ENCODE data around the gene BDP1. TPM values are rescaled to one million over a fixed set of nuclear protein-coding genes. Genes with fewer than 3 reads are reported as not detected.

BDP1 gene
- total RNA-seq, 4 donors from 2014 or later = 34.9 to 39.3 (median 37.1) TPM

- WGBS, 2 donors = 75 to 83% methylated on average over 4 of the region's 4 CpGs
- TF ChIP-seq CTCF (IDR thresholded peaks at IDR 0.05) (no peak), POLR2A (IDR thresholded peaks at IDR 0.05) (no peak), EP300 (IDR thresholded peaks at IDR 0.05) (no peak)
- no peak for DNase-seq (ENCODE audit: low spot score in 2 of 2)
Measured at GRCh38 chr5:71582945-71583584, 127.6 kb downstream of the BDP1 start.

GRCh38 chr5:71586052-71586940 lies 130.8 kb downstream of the BDP1 start:
- no peaks in the 10 kb centered on the region for H3K36me3 ChIP-seq
- no peaks in the 10 kb centered on the region for H3K9me3 ChIP-seq
- no peaks in the 10 kb centered on the region for H3K27me3 ChIP-seq
- TF ChIP-seq POLR2A (IDR thresholded peaks at IDR 0.05) = no peak
- TF ChIP-seq EP300 (IDR thresholded peaks at IDR 0.05) = no peak
- TF ChIP-seq CTCF (IDR thresholded peaks at IDR 0.05) = no peak
- peaks cover 0 to 36% (median 12%) of the 10 kb centered on the region in 4 donors for H3K4me1 ChIP-seq
- H3K4me3 ChIP-seq = peak overlapping the region; percentile 71 to 90 (median 86)
- DNase-seq (ENCODE audit: low spot score in 2 of 2) = no peak
- peak overlapping the region; percentile 61 to 92 (median 84) for H3K27ac ChIP-seq
- 81 to 86% methylated on average over 22 of the region's 22 CpGs for WGBS, 2 donors

More at GRCh38 chr5:71582945-71583584, 127.6 kb downstream of the BDP1 start:
- Histone ChIP-seq H3K36me3 (peaks cover 0 to 6% (median 0%) of the 10 kb centered on the region in 3 donors), H3K9me3 (no peaks in the 10 kb centered on the region), H3K27me3 (no peaks in the 10 kb centered on the region), H3K4me1 (peaks cover 0 to 11% (median 5%) of the 10 kb centered on the region in 4 donors), H3K27ac (no peak overlapping the region), H3K4me3 (no peak overlapping the region)

- WGBS, 2 donors = 0 to 1% methylated on average over 45 to 48 of the region's 56 CpGs
- TF ChIP-seq EP300 (IDR thresholded peaks at IDR 0.05) (peak; percentile 20 to 88), POLR2A (IDR thresholded peaks at IDR 0.05) (peak in 1 of 2 donors; percentile 65), CTCF (IDR thresholded peaks at IDR 0.05) (no peak)
- Histone ChIP-seq H3K36me3 (no peaks in the 10 kb centered on the region), H3K27me3 (no peaks in the 10 kb centered on the region), H3K9me3 (no peaks in the 10 kb centered on the region), H3K4me1 (peaks cover 0 to 36% (median 12%) of the 10 kb centered on the region in 4 donors), H3K27ac (peak within 1 kb of the TSS; percentile 61 to 92 (median 84)), H3K4me3 (peak within 1 kb of the TSS; percentile 71 to 90 (median 86))
- DNase-seq (ENCODE audit: low spot score in 2 of 2) = peak; percentile 97
Measured at GRCh38 chr5:71586941-71587765, 131.7 kb downstream of the BDP1 start, which contains the start of gene MCCC2. MCCC2 (plus strand) TSS chr5:71587340; CDS start chr5:71587426, 86 bp downstream.

- Histone ChIP-seq H3K4me1 (peaks cover 0 to 36% (median 12%) of the 10 kb centered on the region in 4 donors), H3K4me3 (peak overlapping the region; percentile 71 to 90 (median 86)), H3K27me3 (no peaks in the 10 kb centered on the region), H3K9me3 (no peaks in the 10 kb centered on the region), H3K36me3 (no peaks in the 10 kb centered on the region), H3K27ac (peak overlapping the region; percentile 61 to 92 (median 84))
- WGBS, 2 donors = 70 to 75% methylated on average over 19 of the region's 19 CpGs
- no peak for TF ChIP-seq EP300 (IDR thresholded peaks at IDR 0.05)
- no peak for TF ChIP-seq POLR2A (IDR thresholded peaks at IDR 0.05)
- TF ChIP-seq CTCF (IDR thresholded peaks at IDR 0.05) = no peak
- DNase-seq (ENCODE audit: low spot score in 2 of 2) = no peak
Measured at GRCh38 chr5:71587766-71588532, 132.5 kb downstream of the BDP1 start.
